ENCODE results near the gene CLASRP. TPM values are rescaled to one million over a fixed set of nuclear protein-coding genes. Genes with fewer than 3 reads are reported as not detected.

Gene CLASRP
- total RNA-seq, 1 experiment from 2014 or later, result 38.9 TPM

DNA sequence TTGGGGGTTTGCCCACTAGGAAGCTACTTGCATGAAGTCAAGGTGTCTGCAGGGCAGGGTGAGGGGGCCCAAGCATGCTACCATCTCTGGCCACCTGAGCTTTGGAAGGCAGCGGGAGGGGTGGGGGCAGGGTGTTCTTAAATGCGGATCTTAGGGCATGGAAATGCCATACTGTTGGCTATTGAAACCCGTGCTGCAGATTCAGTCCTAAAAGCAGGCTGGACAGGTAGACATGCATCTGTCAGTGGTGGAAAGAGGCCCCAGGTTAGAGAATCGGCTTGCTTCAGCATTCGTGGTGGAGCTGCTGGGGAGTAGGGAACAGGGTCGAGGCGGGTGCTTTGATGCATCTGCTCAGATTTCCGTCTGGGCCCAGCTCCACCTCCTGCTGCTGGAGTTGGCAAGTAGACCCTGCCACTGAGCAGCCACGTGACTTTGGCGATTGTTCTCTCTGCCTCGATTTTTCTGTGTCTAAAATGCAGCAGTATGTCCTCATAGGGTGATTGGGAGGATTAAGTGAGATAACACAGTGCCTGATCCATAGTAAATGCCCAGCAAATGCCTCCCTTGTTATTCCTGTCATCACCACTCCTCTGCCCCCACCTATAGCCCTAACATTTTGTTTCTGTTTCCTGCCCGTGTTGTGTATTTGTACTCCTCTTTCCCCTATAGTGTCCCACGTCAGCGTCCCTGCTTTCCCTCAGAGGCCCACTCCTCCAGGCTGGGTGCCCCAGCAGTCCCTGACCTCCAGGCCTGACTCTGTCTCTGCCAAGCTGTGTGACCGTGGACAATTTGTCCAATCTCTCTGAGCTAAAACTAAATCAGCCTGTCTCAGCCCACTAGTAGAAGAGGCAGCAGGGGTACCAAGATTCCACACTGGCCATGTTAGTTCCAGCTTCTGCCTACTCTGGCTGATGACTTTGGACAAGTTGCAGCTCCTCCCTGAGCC, 59.9 kb downstream of the CLASRP start:
- H3K36me3 ChIP-seq (ENCODE audit: low read depth, low read length), result no peaks in the 10 kb centered on the region
- H3K27ac ChIP-seq (ENCODE audit: low read length), result peak overlapping the region; percentile 91
- BruUV-seq (replicated peaks), result no TSS peak
- H3K79me2 ChIP-seq (ENCODE audit: low read length), result peaks cover 98% of the 10 kb centered on the region
- no peaks in the 10 kb centered on the region for H3K9me3 ChIP-seq (ENCODE audit: low read length)
- no peaks in the 10 kb centered on the region for H3F3A ChIP-seq (ENCODE audit: low read length, unreplicated experiment)
- no peaks in the 10 kb centered on the region for H3K27me3 ChIP-seq (ENCODE audit: low read length)
- no peak overlapping the region for H2AFZ ChIP-seq (ENCODE audit: low read length)
- DNase-seq (no peak), ATAC-seq (peak; percentile 10)
- CTCF ChIA-PET, result interaction anchor here (0.5 kb wide), 1 partner anchor 159 kb away, joined by 3 read pairs; no protein-coding TSS in a partner anchor
- TF ChIP-seq, protein P1, sequence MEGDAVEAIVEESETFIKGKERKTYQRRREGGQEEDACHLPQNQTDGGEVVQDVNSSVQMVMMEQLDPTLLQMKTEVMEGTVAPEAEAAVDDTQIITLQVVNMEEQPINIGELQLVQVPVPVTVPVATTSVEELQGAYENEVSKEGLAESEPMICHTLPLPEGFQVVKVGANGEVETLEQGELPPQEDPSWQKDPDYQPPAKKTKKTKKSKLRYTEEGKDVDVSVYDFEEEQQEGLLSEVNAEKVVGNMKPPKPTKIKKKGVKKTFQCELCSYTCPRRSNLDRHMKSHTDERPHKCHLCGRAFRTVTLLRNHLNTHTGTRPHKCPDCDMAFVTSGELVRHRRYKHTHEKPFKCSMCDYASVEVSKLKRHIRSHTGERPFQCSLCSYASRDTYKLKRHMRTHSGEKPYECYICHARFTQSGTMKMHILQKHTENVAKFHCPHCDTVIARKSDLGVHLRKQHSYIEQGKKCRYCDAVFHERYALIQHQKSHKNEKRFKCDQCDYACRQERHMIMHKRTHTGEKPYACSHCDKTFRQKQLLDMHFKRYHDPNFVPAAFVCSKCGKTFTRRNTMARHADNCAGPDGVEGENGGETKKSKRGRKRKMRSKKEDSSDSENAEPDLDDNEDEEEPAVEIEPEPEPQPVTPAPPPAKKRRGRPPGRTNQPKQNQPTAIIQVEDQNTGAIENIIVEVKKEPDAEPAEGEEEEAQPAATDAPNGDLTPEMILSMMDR (conservative IDR thresholded peaks at IDR 0.05; ENCODE audit: low read depth, low read length), result no peak
- TF ChIP-seq EZH2phosphoT487 (IDR thresholded peaks at IDR 0.05; ENCODE audit: borderline replicate concordance, low read length) (no peak), EZH2 (IDR thresholded peaks at IDR 0.05; ENCODE audit: low read length, unreplicated experiment) (no peak)
- intact Hi-C loops (cut with micrococcal nuclease), result loop anchor here (10.0 kb wide), 1 partner anchor 236 kb away; no protein-coding TSS in a partner anchor
- H4K20me1 ChIP-seq (ENCODE audit: low read length), result peaks cover 10% of the 10 kb centered on the region; the same call in 1 of the 2 replicates
- peaks cover 27% of the 10 kb centered on the region for H3K4me1 ChIP-seq (ENCODE audit: insufficient read depth, low read length)
- peak overlapping the region; percentile 80 for H3K4me2 ChIP-seq (ENCODE audit: low read length)
- H3K4me3 ChIP-seq (ENCODE audit: low read length), result peak overlapping the region; percentile 52
- H3K9ac ChIP-seq (ENCODE audit: low read length), result no peak overlapping the region
- no peaks in the 10 kb centered on the region for H3K9me2 ChIP-seq (replicated peaks; ENCODE audit: low read length)
- POLR2A ChIA-PET (ENCODE audit: unreplicated experiment), result no interaction called here

DNA sequence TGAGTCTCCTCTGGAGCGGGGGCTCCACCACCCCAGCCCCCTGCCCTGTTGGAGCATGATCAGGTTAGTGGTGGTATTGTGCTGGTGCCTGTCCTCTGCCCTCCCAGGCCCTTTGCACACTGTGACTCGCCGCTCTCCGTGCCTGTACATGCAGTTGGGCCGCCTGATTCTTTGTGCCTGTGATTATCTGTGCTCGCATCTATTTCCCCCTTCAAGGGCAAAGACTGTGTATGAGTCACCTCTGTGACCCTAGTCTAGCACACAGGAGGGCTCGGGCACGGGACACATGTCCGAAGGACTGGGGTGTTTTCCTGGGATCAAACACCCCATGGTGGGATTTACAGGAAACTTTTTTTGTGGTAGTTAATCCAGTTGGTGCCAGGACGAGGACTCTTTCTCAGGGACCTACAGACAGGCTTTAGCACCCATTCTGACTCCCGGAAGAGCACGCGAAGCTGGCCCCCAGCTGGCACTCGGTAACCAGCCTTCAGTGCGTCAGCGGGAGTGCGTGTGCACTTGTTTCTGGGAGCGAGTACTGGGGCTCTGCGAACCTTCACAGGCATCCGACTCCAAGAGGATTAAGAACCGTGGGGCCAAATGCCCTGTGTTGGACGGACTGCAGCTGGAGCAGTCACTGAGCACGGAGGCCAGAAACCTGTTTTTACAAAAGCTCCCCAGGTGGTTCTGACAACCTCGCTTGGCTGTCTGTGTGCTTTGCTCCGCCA, 60.8 kb downstream of the CLASRP start:
- no TSS peak for BruUV-seq (replicated peaks)
- peaks cover 27% of the 10 kb centered on the region for H3K4me1 ChIP-seq (ENCODE audit: insufficient read depth, low read length)
- H4K20me1 ChIP-seq (ENCODE audit: low read length), result peaks cover 10% of the 10 kb centered on the region; the same call in 1 of the 2 replicates
- no peak overlapping the region for H3K9ac ChIP-seq (ENCODE audit: low read length)
- peaks cover 98% of the 10 kb centered on the region for H3K79me2 ChIP-seq (ENCODE audit: low read length)
- H3K27me3 ChIP-seq (ENCODE audit: low read length), result no peaks in the 10 kb centered on the region
- ChIA-PET POLR2A (ENCODE audit: unreplicated experiment) (no interaction called here), CTCF (interaction anchor here (0.5 kb wide), 1 partner anchor 159 kb away, joined by 3 read pairs; no protein-coding TSS in a partner anchor)
- no peak for TF ChIP-seq EZH2 (IDR thresholded peaks at IDR 0.05; ENCODE audit: low read length, unreplicated experiment)
- no peak for TF ChIP-seq EZH2phosphoT487 (IDR thresholded peaks at IDR 0.05; ENCODE audit: borderline replicate concordance, low read length)
- no peak overlapping the region for H3K27ac ChIP-seq (ENCODE audit: low read length)
- 0 out of 2 replicates have a peak overlapping the region, but pooled peaks have one; percentile 80 for H3K4me2 ChIP-seq (ENCODE audit: low read length)
- H2AFZ ChIP-seq (ENCODE audit: low read length), result no peak overlapping the region
- DNase-seq (no peak), ATAC-seq (no peak)
- no peaks in the 10 kb centered on the region for H3K36me3 ChIP-seq (ENCODE audit: low read depth, low read length)
- intact Hi-C loops (cut with micrococcal nuclease), result loop anchor here (10.0 kb wide), 1 partner anchor 235 kb away; no protein-coding TSS in a partner anchor
- H3K9me2 ChIP-seq (replicated peaks; ENCODE audit: low read length), result no peaks in the 10 kb centered on the region
- no peaks in the 10 kb centered on the region for H3K9me3 ChIP-seq (ENCODE audit: low read length)
- no peak overlapping the region for H3K4me3 ChIP-seq (ENCODE audit: low read length)
- no peaks in the 10 kb centered on the region for H3F3A ChIP-seq (ENCODE audit: low read length, unreplicated experiment)

DNA sequence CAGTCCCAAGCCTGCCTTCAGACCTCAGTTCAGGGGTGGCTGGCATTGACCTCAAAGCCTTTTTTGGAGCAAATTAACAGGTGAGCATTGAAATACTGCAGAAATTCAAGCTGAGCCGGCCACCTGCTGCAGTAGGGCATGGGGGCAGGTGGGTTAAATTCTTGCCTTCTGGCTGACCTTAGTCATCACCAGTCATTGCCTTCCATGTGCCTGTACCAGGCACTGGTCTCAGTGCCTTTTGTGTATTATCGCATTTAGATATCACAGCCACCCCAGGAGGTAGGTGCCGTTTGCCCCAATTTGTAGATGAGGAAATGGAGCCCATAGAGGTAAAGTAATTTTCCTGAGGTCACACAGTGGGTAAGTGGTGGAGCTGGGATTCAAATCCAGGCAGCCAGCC, 61.4 kb downstream of the CLASRP start:
- Histone ChIP-seq H3K4me2 (ENCODE audit: low read length) (no peak overlapping the region), H2AFZ (ENCODE audit: low read length) (no peak overlapping the region), H3K9ac (ENCODE audit: low read length) (no peak overlapping the region), H4K20me1 (ENCODE audit: low read length) (peaks cover 10% of the 10 kb centered on the region; the same call in 1 of the 2 replicates), H3K79me2 (ENCODE audit: low read length) (peaks cover 98% of the 10 kb centered on the region), H3K27me3 (ENCODE audit: low read length) (no peaks in the 10 kb centered on the region), H3K27ac (ENCODE audit: low read length) (no peak overlapping the region), H3K4me1 (ENCODE audit: insufficient read depth, low read length) (peaks cover 27% of the 10 kb centered on the region), H3K36me3 (ENCODE audit: low read depth, low read length) (no peaks in the 10 kb centered on the region), H3K4me3 (ENCODE audit: low read length) (no peak overlapping the region), H3K9me3 (ENCODE audit: low read length) (no peaks in the 10 kb centered on the region), H3F3A (ENCODE audit: low read length, unreplicated experiment) (no peaks in the 10 kb centered on the region), H3K9me2 (replicated peaks; ENCODE audit: low read length) (no peaks in the 10 kb centered on the region)
- ATAC-seq (no peak), DNase-seq (no peak)
- no TSS peak for BruUV-seq (replicated peaks)
- TF ChIP-seq EZH2phosphoT487 (IDR thresholded peaks at IDR 0.05; ENCODE audit: borderline replicate concordance, low read length) (no peak), EZH2 (IDR thresholded peaks at IDR 0.05; ENCODE audit: low read length, unreplicated experiment) (no peak)
- TF ChIP-seq, protein P1 (conservative IDR thresholded peaks at IDR 0.05; ENCODE audit: low read depth, low read length), result no peak
- ChIA-PET CTCF (no interaction called here), POLR2A (ENCODE audit: unreplicated experiment) (no interaction called here)
- intact Hi-C loops (cut with micrococcal nuclease), result no loop called here

Measured in PC-3 (cell line).